Suprapubic skin (tissue), 4 donors: ENCODE measurements around the gene MLEC.

Experiments
- POLR2A ChIP-seq, 2 donors: fragments of 450-650 bp; IDR thresholded peaks; one replicate each; pipeline ENCODE4 v1.6.1; 2017; ENCODE audit warnings: antibody characterized with exemption in 2 of 2, mild to moderate bottlenecking in 2 of 2, moderate library complexity in 2 of 2
- POLR2AphosphoS5 ChIP-seq, 3 donors: sonication (generic); formaldehyde crosslinking; IDR thresholded peaks; one replicate each; pipeline ENCODE4 v1.6.1; 2017; ENCODE audit warnings: antibody characterized with exemption in 3 of 3
- TF ChIP-seq, protein P1 (sequence below), 2 donors: fragments of 200-600 bp in 1 of 2; fragments of 450-650 bp in 1 of 2; sonication (generic) in 1 of 2; IDR thresholded peaks; one replicate each; pipeline ENCODE4 v1.5.1; 2016 to 2019; ENCODE audit warnings: antibody characterized with exemption in 2 of 2, mild to moderate bottlenecking in 1 of 2, moderate library complexity in 1 of 2

DNA sequence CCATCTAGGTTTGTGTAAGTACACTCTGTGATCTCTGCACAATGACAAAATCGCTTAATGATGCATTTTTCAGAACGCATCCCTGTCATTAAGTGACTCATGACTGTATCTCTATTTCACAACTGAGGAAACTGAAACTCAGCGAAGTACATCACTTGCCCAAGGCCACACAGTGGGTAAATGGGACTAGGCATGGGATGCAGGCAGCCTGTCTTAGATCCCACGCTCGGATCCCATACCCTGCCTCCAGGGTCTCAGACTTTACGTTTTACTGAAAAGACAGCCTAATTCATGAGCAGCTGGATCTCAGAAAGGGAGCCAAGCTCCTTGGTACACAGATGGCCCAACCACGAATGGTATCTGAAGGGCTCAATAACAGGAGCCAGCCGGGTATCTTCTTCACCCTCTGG, 2.4 kb upstream of the MLEC start:
- TF ChIP-seq, protein P1, sequence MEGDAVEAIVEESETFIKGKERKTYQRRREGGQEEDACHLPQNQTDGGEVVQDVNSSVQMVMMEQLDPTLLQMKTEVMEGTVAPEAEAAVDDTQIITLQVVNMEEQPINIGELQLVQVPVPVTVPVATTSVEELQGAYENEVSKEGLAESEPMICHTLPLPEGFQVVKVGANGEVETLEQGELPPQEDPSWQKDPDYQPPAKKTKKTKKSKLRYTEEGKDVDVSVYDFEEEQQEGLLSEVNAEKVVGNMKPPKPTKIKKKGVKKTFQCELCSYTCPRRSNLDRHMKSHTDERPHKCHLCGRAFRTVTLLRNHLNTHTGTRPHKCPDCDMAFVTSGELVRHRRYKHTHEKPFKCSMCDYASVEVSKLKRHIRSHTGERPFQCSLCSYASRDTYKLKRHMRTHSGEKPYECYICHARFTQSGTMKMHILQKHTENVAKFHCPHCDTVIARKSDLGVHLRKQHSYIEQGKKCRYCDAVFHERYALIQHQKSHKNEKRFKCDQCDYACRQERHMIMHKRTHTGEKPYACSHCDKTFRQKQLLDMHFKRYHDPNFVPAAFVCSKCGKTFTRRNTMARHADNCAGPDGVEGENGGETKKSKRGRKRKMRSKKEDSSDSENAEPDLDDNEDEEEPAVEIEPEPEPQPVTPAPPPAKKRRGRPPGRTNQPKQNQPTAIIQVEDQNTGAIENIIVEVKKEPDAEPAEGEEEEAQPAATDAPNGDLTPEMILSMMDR (IDR thresholded peaks at IDR 0.05): no peak
- no peak for TF ChIP-seq POLR2A (IDR thresholded peaks at IDR 0.05)
- peak in 1 of 3 donors; percentile 40 for TF ChIP-seq POLR2AphosphoS5 (IDR thresholded peaks at IDR 0.05)
